HL-60 (cell line): Measurements from ENCODE around the gene TBC1D9.

Experiments used
- GABPA ChIP-seq: IDR thresholded peaks from 2 replicates; pipeline ENCODE4 v1.6.1; 2012; ENCODE audit warnings: low read depth
- POLR2AphosphoS5 ChIP-seq: IDR thresholded peaks from 2 replicates; pipeline ENCODE4 v1.6.1; 2012; ENCODE audit warnings: low read depth
- SPI1 ChIP-seq: IDR thresholded peaks from 2 replicates; pipeline ENCODE4 v1.6.1; 2012; ENCODE audit warnings: low read depth, mild to moderate bottlenecking, borderline replicate concordance
- TF ChIP-seq, protein P1 (sequence below): IDR thresholded peaks from one replicate; pipeline ENCODE4 v1.5.1; 2011; ENCODE audit warnings: low read length, control low read depth, inconsistent platforms; ENCODE audit not compliant: insufficient read depth
- TF ChIP-seq, protein P2 (sequence below): IDR thresholded peaks from 2 replicates; pipeline ENCODE4 v1.6.1; 2012; ENCODE audit warnings: low read depth; ENCODE audit not compliant: insufficient replicate concordance

DNA sequence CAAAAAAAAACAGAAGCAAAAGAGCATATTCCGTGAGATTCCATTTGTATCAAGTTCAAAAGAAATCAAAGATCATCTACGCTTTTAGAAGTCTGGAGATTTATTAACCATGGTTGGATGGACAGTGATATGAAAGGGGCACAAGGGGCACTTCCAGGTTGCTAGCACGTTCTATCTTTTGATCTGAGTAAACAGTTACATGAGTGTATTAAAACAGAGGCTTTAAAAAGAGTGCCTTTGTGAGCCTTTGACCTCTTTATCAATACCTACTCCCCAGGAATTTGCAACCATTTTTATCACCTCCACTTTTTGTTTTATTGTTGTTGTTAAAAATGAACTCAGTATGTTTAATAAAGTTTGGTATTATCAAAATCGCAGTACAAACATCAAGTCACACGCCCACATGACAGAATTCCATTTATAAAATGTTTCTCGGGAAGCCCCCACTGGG lies 115.1 kb downstream of the TBC1D9 start:
- TF ChIP-seq, protein P1, sequence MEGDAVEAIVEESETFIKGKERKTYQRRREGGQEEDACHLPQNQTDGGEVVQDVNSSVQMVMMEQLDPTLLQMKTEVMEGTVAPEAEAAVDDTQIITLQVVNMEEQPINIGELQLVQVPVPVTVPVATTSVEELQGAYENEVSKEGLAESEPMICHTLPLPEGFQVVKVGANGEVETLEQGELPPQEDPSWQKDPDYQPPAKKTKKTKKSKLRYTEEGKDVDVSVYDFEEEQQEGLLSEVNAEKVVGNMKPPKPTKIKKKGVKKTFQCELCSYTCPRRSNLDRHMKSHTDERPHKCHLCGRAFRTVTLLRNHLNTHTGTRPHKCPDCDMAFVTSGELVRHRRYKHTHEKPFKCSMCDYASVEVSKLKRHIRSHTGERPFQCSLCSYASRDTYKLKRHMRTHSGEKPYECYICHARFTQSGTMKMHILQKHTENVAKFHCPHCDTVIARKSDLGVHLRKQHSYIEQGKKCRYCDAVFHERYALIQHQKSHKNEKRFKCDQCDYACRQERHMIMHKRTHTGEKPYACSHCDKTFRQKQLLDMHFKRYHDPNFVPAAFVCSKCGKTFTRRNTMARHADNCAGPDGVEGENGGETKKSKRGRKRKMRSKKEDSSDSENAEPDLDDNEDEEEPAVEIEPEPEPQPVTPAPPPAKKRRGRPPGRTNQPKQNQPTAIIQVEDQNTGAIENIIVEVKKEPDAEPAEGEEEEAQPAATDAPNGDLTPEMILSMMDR = no peak
- TF ChIP-seq, protein P2, sequence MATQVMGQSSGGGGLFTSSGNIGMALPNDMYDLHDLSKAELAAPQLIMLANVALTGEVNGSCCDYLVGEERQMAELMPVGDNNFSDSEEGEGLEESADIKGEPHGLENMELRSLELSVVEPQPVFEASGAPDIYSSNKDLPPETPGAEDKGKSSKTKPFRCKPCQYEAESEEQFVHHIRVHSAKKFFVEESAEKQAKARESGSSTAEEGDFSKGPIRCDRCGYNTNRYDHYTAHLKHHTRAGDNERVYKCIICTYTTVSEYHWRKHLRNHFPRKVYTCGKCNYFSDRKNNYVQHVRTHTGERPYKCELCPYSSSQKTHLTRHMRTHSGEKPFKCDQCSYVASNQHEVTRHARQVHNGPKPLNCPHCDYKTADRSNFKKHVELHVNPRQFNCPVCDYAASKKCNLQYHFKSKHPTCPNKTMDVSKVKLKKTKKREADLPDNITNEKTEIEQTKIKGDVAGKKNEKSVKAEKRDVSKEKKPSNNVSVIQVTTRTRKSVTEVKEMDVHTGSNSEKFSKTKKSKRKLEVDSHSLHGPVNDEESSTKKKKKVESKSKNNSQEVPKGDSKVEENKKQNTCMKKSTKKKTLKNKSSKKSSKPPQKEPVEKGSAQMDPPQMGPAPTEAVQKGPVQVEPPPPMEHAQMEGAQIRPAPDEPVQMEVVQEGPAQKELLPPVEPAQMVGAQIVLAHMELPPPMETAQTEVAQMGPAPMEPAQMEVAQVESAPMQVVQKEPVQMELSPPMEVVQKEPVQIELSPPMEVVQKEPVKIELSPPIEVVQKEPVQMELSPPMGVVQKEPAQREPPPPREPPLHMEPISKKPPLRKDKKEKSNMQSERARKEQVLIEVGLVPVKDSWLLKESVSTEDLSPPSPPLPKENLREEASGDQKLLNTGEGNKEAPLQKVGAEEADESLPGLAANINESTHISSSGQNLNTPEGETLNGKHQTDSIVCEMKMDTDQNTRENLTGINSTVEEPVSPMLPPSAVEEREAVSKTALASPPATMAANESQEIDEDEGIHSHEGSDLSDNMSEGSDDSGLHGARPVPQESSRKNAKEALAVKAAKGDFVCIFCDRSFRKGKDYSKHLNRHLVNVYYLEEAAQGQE = no peak
- TF ChIP-seq POLR2AphosphoS5 = no peak
- no peak for TF ChIP-seq GABPA
- TF ChIP-seq SPI1 = no peak
